Measurements from ENCODE around the gene WDR13.
"Not testable (repeated sequence)": the region's sequence is repeated elsewhere in the genome, so short reads cannot be mapped to it uniquely, and the experiment has no call there.

The WDR13 gene

DNA sequence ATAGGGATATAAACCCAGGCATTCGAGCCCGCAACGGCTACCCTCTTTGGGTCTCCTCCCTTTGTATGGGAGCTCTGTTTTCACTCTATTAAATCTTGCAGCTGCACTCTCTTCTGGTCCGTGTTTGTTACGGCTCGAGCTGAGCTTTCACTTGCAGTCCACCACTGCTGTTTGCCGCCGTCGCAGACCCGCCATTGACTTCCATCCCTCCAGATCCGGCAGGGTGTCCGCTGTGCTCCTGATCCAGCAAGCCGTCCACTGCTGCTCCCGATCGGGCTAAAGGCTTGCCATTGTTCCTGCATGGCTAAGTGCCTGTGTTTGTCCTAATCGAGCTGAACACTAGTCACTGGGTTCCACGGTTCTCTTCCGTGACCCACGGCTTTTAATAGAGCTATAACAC is 57.5 kb downstream of the WDR13 start:
- not testable (repeated sequence) for DNase-seq (ENCODE audit: low read depth in 2 of 2)
